Urinary bladder (tissue), 4 donors: ENCODE measurements around the gene TIMM8B. TPM values are rescaled to one million over a fixed set of nuclear protein-coding genes. Genes with fewer than 3 reads are reported as not detected.
"Not testable (repeated sequence)": the region's sequence is repeated elsewhere in the genome, so short reads cannot be mapped to it uniquely, and the experiment has no call there.

ENCODE experiments used
- DNase-seq: peaks from one replicate; pipeline ENCODE4 v3.0.0-alpha.2; 2015; ENCODE audit errors: extremely low spot score
- H3K27ac ChIP-seq: one replicate; pipeline ENCODE4 v1.5.1; 2013; ENCODE audit warnings: low read depth, mild to moderate bottlenecking, moderate library complexity
- H3K36me3 ChIP-seq: one replicate; pipeline ENCODE4 v1.6.1; 2013; ENCODE audit warnings: mild to moderate bottlenecking, moderate library complexity; ENCODE audit not compliant: insufficient read depth
- H3K4me1 ChIP-seq: one replicate; pipeline ENCODE4 v1.6.1; 2013; ENCODE audit warnings: mild to moderate bottlenecking, moderate library complexity; ENCODE audit not compliant: insufficient read depth
- H3K4me3 ChIP-seq: one replicate; pipeline ENCODE4 v1.5.1; 2013; ENCODE audit warnings: low read depth, low read length
- WGBS: extraction: QIAGEN DNeasy Blood & Tissue Kit; methylation state at CpG from one replicate; pipeline ENCODE4 v1.1.7; 2013; 5-methylcytosine and 5-hydroxymethylcytosine counted together
- polyA plus RNA-seq: library from polyadenylated mRNA; stranded (reverse); fragments of 200-250 nt; gene quantifications from one replicate; pipeline ENCODE4 v1.2.3, GENCODE V29; 2013
- small RNA-seq: library from RNA; depleted of rRNA; stranded (forward); fragments of <200 nt; gene quantifications from one replicate; pipeline ENCODE3, GENCODE V24; 2014
- total RNA-seq: library from RNA; depleted of rRNA; stranded (reverse); fragments of >200 nt; gene quantifications from one replicate; pipeline ENCODE4 v1.2.3, GENCODE V29; 2014
- donor health status: healthy with polysubstance abuse.
- donor health status: healthy.

Gene TIMM8B
- total and polyA plus RNA-seq, 2 donors: 57.0 to 82.9 TPM

DNA sequence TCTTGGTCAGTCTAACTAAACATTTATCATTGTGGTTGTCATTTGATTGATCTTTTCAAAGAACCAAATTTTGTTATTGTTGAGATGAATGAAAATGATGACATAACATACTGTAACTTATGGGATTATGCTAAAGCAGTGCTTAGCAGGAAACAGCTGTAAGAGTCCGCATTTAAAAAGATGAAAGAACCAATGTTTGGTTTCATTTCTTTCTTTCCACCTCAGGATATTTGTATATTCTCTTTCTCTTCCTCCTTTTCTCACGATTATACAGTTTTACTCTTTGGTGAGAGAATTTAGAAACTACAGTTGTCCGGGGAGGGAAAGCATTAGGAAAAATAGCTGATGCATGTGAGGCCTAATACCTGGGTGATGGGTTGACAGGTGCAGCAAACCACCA, 35.8 kb downstream of the TIMM8B start:
- peaks cover 3% of the 10 kb centered on the region for H3K36me3 ChIP-seq
- H3K4me3 ChIP-seq: no peak overlapping the region
- no peaks in the 10 kb centered on the region for H3K4me1 ChIP-seq
- WGBS: 89% methylated on average over 3 of the region's 3 CpGs
- no peak overlapping the region for H3K27ac ChIP-seq
- no peak for DNase-seq

GRCh38 chr11:112049777-112050176, 36.8 kb downstream of the TIMM8B start:
- Histone ChIP-seq H3K27ac (no peak overlapping the region), H3K4me1 (no peaks in the 10 kb centered on the region), H3K4me3 (no peak overlapping the region), H3K36me3 (peaks cover 6% of the 10 kb centered on the region)
- 49% methylated on average over 2 of the region's 2 CpGs for WGBS
- no peak for DNase-seq

GRCh38 chr11:112048256-112048655, 38.3 kb downstream of the TIMM8B start:
- H3K36me3 ChIP-seq: not testable (repeated sequence)

GRCh38 chr11:112046647-112047046, 39.9 kb downstream of the TIMM8B start:
- not testable (repeated sequence) for H3K4me3 ChIP-seq, H3K36me3 ChIP-seq, H3K4me1 ChIP-seq, H3K27ac ChIP-seq, DNase-seq
- WGBS: 98% methylated on average over 2 of the region's 2 CpGs

More at GRCh38 chr11:112048256-112048655, 38.3 kb downstream of the TIMM8B start:
- H3K27ac ChIP-seq, DNase-seq, H3K4me3 ChIP-seq, H3K4me1 ChIP-seq: not testable (repeated sequence)
- 93% methylated on average over 3 of the region's 3 CpGs for WGBS

GRCh38 chr11:112044961-112045360, 41.6 kb downstream of the TIMM8B start:
- Histone ChIP-seq H3K36me3 (peaks cover 2% of the 10 kb centered on the region), H3K4me1 (no peaks in the 10 kb centered on the region), H3K27ac (no peak overlapping the region), H3K4me3 (no peak overlapping the region)
- 99% methylated on average over 4 of the region's 4 CpGs for WGBS
- DNase-seq: no peak

DNA sequence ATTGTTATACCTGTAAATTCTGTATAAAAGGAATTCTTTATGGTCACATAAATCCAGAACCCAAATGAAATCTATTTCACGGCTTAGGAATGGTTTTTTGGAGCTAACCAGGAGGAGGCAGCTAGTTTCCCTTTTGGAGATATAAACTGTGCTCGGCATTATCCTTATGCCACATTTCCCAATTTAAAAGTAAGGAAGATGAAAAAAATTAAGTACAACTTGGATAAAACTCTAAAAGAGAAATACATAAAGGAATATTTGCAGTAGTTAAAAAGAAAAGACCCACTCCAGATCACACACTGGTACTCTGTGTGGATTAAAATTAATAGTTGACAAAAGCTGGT, 43.6 kb downstream of the TIMM8B start:
- H3K4me3 ChIP-seq: no peak overlapping the region
- H3K36me3 ChIP-seq: peaks cover 2% of the 10 kb centered on the region
- H3K4me1 ChIP-seq: no peaks in the 10 kb centered on the region
- WGBS: 93% methylated on average over 2 of the region's 2 CpGs
- H3K27ac ChIP-seq: no peak overlapping the region
- no peak for DNase-seq

DNA sequence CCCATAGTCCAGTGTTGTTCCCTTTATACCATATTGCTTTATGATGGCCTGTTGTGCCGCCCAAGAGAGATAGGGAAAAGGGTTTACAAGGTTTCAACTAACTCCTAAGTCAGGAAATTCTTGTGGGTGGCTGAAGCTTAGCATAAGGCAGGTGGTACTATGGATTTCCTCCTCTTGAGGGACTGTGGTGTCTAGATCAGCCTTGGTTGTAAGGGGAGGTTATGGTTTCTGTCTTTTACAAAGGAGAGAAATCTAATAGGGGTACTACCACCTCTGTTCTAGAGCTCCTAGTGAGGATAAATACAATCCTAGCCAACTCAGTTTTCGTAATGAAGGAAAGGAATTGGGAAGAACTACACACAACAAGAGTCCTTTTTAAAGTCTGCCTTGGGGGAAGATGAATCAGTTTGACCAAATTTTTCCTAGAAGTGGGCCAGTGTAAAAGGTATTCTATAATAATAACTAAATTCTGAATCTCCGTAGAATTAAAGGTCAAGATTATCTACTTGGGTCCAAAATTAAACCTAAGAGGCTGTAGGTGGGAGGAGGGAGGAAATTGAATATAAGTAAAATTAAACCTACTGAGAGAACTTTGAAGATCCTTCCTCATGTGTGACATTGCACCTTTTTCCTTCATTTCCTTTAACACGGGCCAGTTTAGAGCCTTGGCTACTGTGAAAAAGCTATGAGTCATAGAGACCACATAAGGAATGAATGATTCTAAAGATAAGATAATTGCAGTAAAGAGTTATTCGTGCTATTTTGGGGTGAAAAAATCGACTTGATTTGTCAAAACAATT, 44.2 kb downstream of the TIMM8B start:
- Histone ChIP-seq H3K36me3 (peaks cover 2% of the 10 kb centered on the region), H3K4me3 (no peak overlapping the region), H3K4me1 (no peaks in the 10 kb centered on the region), H3K27ac (no peak overlapping the region)
- DNase-seq: no peak
- WGBS: 66% methylated on average over 6 of the region's 6 CpGs

- Histone ChIP-seq H3K4me3 (no peak overlapping the region), H3K4me1 (no peaks in the 10 kb centered on the region), H3K27ac (no peak overlapping the region), H3K36me3 (peaks cover 7% of the 10 kb centered on the region)
- DNase-seq: no peak
These were observed 49.0 kb downstream of the TIMM8B start for GRCh38 chr11:112037527-112037926.

Small RNA genes within 50 kb of the gene (small RNA-seq; reads per million reads assigned to genes)
- gene AP000907.3: not detected

Other genes with a start within 250 kb of the TIMM8B start
- 57.7 TPM for gene ALG9, start 215.2 kb downstream of the TIMM8B start, total RNA-seq
- 21.3 TPM for gene ALG9, start 215.2 kb downstream of the TIMM8B start, polyA plus RNA-seq
- 4.2 TPM for gene FDXACB1, start 207.6 kb downstream of the TIMM8B start, total RNA-seq
- gene FDXACB1, start 207.6 kb downstream of the TIMM8B start, polyA plus RNA-seq: 1.5 TPM
- 13.1 TPM for gene CFAP68, start 207.2 kb downstream of the TIMM8B start, total RNA-seq
- gene CFAP68, start 207.2 kb downstream of the TIMM8B start, polyA plus RNA-seq: 17.9 TPM
- gene CRYAB, start 175.0 kb downstream of the TIMM8B start, total RNA-seq: 21.3 TPM
- gene CRYAB, start 175.0 kb downstream of the TIMM8B start, polyA plus RNA-seq: 231 TPM
- gene HSPB2, start 174.0 kb downstream of the TIMM8B start, total RNA-seq: 1.6 TPM
- 10.6 TPM for gene HSPB2, start 174.0 kb downstream of the TIMM8B start, polyA plus RNA-seq
- 2.7 TPM for gene C11orf52, start 167.8 kb downstream of the TIMM8B start, total RNA-seq
- gene C11orf52, start 167.8 kb downstream of the TIMM8B start, polyA plus RNA-seq: 2.4 TPM
- 69.4 TPM for gene DIXDC1, start 149.4 kb downstream of the TIMM8B start, total RNA-seq
- 60.5 TPM for gene DIXDC1, start 149.4 kb downstream of the TIMM8B start, polyA plus RNA-seq
- 36.9 TPM for gene DLAT, start 61.3 kb downstream of the TIMM8B start, total RNA-seq
- gene DLAT, start 61.3 kb downstream of the TIMM8B start, polyA plus RNA-seq: 23.7 TPM
- gene PIH1D2, start 12.7 kb downstream of the TIMM8B start, total RNA-seq: 4.5 TPM
- gene PIH1D2, start 12.7 kb downstream of the TIMM8B start, polyA plus RNA-seq: 1.0 TPM
- 29.3 TPM for gene NKAPD1, start 12.5 kb downstream of the TIMM8B start, total RNA-seq
- gene NKAPD1, start 12.5 kb downstream of the TIMM8B start, polyA plus RNA-seq: 16.0 TPM
- 166 TPM for gene SDHD, start 117 bp upstream of the TIMM8B start, total RNA-seq
- gene SDHD, start 117 bp upstream of the TIMM8B start, polyA plus RNA-seq: 180 TPM
- gene IL18, start 77.3 kb upstream of the TIMM8B start, total RNA-seq: 18.1 TPM
- gene IL18, start 77.3 kb upstream of the TIMM8B start, polyA plus RNA-seq: 8.3 TPM
- 2.9 TPM for gene TEX12, start 80.6 kb upstream of the TIMM8B start, total RNA-seq
- 0.09 TPM for gene TEX12, start 80.6 kb upstream of the TIMM8B start, polyA plus RNA-seq
- gene BCO2, start 88.8 kb upstream of the TIMM8B start, total RNA-seq: 24.5 TPM
- gene BCO2, start 88.8 kb upstream of the TIMM8B start, polyA plus RNA-seq: 2.8 TPM
- 38.7 TPM for gene PTS, start 139.7 kb upstream of the TIMM8B start, total RNA-seq
- 26.5 TPM for gene PTS, start 139.7 kb upstream of the TIMM8B start, polyA plus RNA-seq
- not detected for gene PLET1, start 174.1 kb upstream of the TIMM8B start, total RNA-seq
- gene PLET1, start 174.1 kb upstream of the TIMM8B start, polyA plus RNA-seq: not detected